GM12878 (cell line): ENCODE data around the gene IGIP. TPM values are rescaled to one million over a fixed set of nuclear protein-coding genes. Genes with fewer than 3 reads are reported as not detected.

ENCODE experiments used
- ATAC-seq: fragments of 200-7000 bp; cut with Tn5 transposase; 3 replicates; pipeline ENCODE4 v1.9.1; 2020; ENCODE audit warnings: mild to moderate bottlenecking, moderate library complexity
- BruUV-seq: library from RNA; stranded (reverse); fragments of 400-500 nt; replicated peaks from 2 replicates; lab custom pipeline; 2021; lab: Mats Ljungman, UMichigan
- CTCF ChIA-PET: fragments of 300-600 bp; sonication (Branson Sonifier 250); formaldehyde crosslinking; extraction: SDS; loops from one replicate; lab custom pipeline; 2021; ENCODE audit warnings: inconsistent platforms; lab: Yijun Ruan, JAX
- POLR2A ChIA-PET: fragments of 350-600 bp; formaldehyde crosslinking; extraction: SDS; loops from one replicate; lab custom pipeline; 2021; ENCODE audit warnings: inconsistent platforms; lab: Charles Lee
- RAD21 ChIA-PET: fragments of 300-600 bp; sonication (Branson Sonifier 250); formaldehyde crosslinking; loops from one replicate; lab custom pipeline; 2023; ENCODE audit warnings: antibody characterized with exemption; ENCODE audit not compliant: unreplicated experiment; lab: Charles Lee
- SMC1A ChIA-PET: fragments of 300-600 bp; sonication (Branson Sonifier 250); formaldehyde crosslinking; loops from one replicate; lab custom pipeline; 2023; ENCODE audit not compliant: unreplicated experiment, uncharacterized antibody; lab: Charles Lee
- DNase-seq: peaks from one replicate; pipeline ENCODE4 v3.0.0-alpha.2; 2011; ENCODE audit warnings: low read depth, low spot score
- FAIRE-seq: peaks from 3 replicates; lab custom pipeline; 2011; peaks lifted over from hg19 to GRCh38; lab: Jason Lieb, UNC
- H2AFZ ChIP-seq: 2 replicates; pipeline ENCODE4 v1.6.0; 2011; ENCODE audit warnings: low read depth, low read length, control low read depth; ENCODE audit not compliant: control insufficient read depth
- H3K27ac ChIP-seq: 2 replicates; pipeline ENCODE4 v1.5.1; 2011; ENCODE audit warnings: control low read depth; ENCODE audit not compliant: control insufficient read depth, insufficient read depth
- H3K27me3 ChIP-seq, 2 experiments: replicated peaks in 1 of 2; 2 replicates each; pipeline versions ENCODE4 v1.6.0 to v1.6.1; 2011; ENCODE audit warnings: low read length in 1 of 2; ENCODE audit not compliant: control insufficient read depth in 2 of 2, insufficient read depth in 2 of 2
- H3K36me3 ChIP-seq, 2 experiments: 2 replicates each; pipeline ENCODE4 v1.5.1; 2011; ENCODE audit warnings: low read length in 1 of 2; ENCODE audit not compliant: control insufficient read depth in 2 of 2, insufficient read depth in 2 of 2
- H3K4me1 ChIP-seq: 2 replicates; pipeline ENCODE4 v1.6.1; 2011; ENCODE audit warnings: mild to moderate bottlenecking, low read length, moderate library complexity, mixed read lengths; ENCODE audit not compliant: control insufficient read depth, insufficient read depth
- H3K4me2 ChIP-seq: 2 replicates; pipeline ENCODE4 v1.6.0; 2011; ENCODE audit warnings: control low read depth; ENCODE audit not compliant: control insufficient read depth, insufficient read depth
- H3K4me3 ChIP-seq: fragments of 200-600 bp; sonication (generic); 2 replicates; pipeline ENCODE4 v1.5.1; 2016
- H3K79me2 ChIP-seq: 2 replicates; pipeline ENCODE4 v1.6.0; 2011; ENCODE audit warnings: low read length; ENCODE audit not compliant: control insufficient read depth, insufficient read depth
- H3K9ac ChIP-seq: 2 replicates; pipeline ENCODE4 v1.8.0; 2011; ENCODE audit warnings: low read length, control low read depth, mixed read lengths; ENCODE audit not compliant: control insufficient read depth, insufficient read depth
- H3K9me3 ChIP-seq: replicated peaks from 3 replicates; pipeline ENCODE4 v1.5.1; 2011; ENCODE audit warnings: mild to moderate bottlenecking, low read length; ENCODE audit not compliant: control insufficient read depth, insufficient read depth
- H4K20me1 ChIP-seq: 2 replicates; pipeline ENCODE4 v1.6.0; 2011; ENCODE audit not compliant: control insufficient read depth, insufficient read depth
- BACH1 ChIP-seq: fragments of 450-650 bp; IDR thresholded peaks from 2 replicates; pipeline ENCODE4 v1.6.1; 2017; ENCODE audit warnings: mild to moderate bottlenecking, borderline replicate concordance
- BCL11A ChIP-seq: IDR thresholded peaks from 2 replicates; pipeline ENCODE4 v1.6.1; 2011; ENCODE audit warnings: low read depth, low read length
- DPF2 ChIP-seq: fragments of 450-650 bp; IDR thresholded peaks from 2 replicates; pipeline ENCODE4 v1.6.1; 2017; ENCODE audit warnings: mild to moderate bottlenecking
- EED ChIP-seq: sonication (generic); IDR thresholded peaks from 2 replicates; pipeline ENCODE4 v1.6.1; 2016; ENCODE audit warnings: antibody characterized with exemption, low read depth
- EP300 ChIP-seq, 2 experiments: fragments of 150-350 bp in 1 of 2; IDR thresholded peaks; 2 replicates each; pipeline ENCODE4 v1.6.1; 2011 to 2012; ENCODE audit warnings: low read depth in 2 of 2, low read length in 2 of 2, borderline replicate concordance in 1 of 2, improper control_type of control experiment in 1 of 2, inconsistent platforms in 1 of 2; ENCODE audit not compliant: control insufficient read depth in 1 of 2
- IKZF2 ChIP-seq, 2 experiments: fragments of 450-650 bp; IDR thresholded peaks; 2 replicates each; pipeline ENCODE4 v1.6.1; 2017; ENCODE audit warnings: mild to moderate bottlenecking in 2 of 2, moderate library complexity in 2 of 2
- SIX5 ChIP-seq: IDR thresholded peaks from 2 replicates; pipeline ENCODE4 v1.6.1; 2011; ENCODE audit warnings: mild to moderate bottlenecking, low read depth, low read length, moderate library complexity; ENCODE audit not compliant: severe bottlenecking
- SUZ12 ChIP-seq: fragments of 200-600 bp; sonication (generic); IDR thresholded peaks from one replicate; pipeline ENCODE4 v1.6.1; 2018; ENCODE audit warnings: antibody characterized with exemption, mild to moderate bottlenecking; ENCODE audit not compliant: unreplicated experiment
- TCF12 ChIP-seq: IDR thresholded peaks from 2 replicates; pipeline ENCODE4 v1.6.1; 2011; ENCODE audit warnings: low read depth, mild to moderate bottlenecking, low read length
- WGBS: methylation state at CpG from one replicate; pipeline ENCODE4 v1.1.6; 2016; ENCODE audit warnings: low lambda C conversion rate; ENCODE audit not compliant: insufficient replicate concordance, insufficient coverage; ENCODE audit errors: missing lambda C conversion rate; 5-methylcytosine and 5-hydroxymethylcytosine counted together
- in situ Hi-C: fragments of 300-500 bp; cut with MboI; formaldehyde crosslinking; loops from 9 replicates; pipeline ENCODE4 v1.14.3; 2018; ENCODE audit warnings: mixed read lengths
- intact Hi-C: fragments of 100-400 bp; cut with micrococcal nuclease; formaldehyde crosslinking; loops from one replicate; pipeline ENCODE4 v1.14.2; 2022; ENCODE audit not compliant: unreplicated experiment
- polyA plus RNA-seq, 11 experiments: library from polyadenylated mRNA; depleted of rRNA in 4 of 11; unstranded in 6 of 11; stranded (reverse) in 5 of 11; fragments of >200 nt; fragmentation: Nextera tagmentation in 4 of 11; fragmentation: Illumina TruSeq in 1 of 11; extraction: Ambion mirVana in 4 of 11; extraction: Trizol in 1 of 11; gene quantifications; 1 replicate in 1 of 11; 2 replicates in 10 of 11; pipeline versions ENCODE4 v1.2.1 to v1.2.3, GENCODE V29; 2011 to 2016; ENCODE audit warnings: inconsistent platforms in 2 of 11, missing spikeins in 2 of 11, low read depth in 1 of 11
- total RNA-seq, 4 experiments: library from RNA; depleted of rRNA in 3 of 4; stranded (reverse); fragments of >200 nt in 3 of 4; fragmentation: Illumina TruSeq in 1 of 4; extraction: Trizol in 1 of 4; gene quantifications; 2 replicates each; pipeline versions ENCODE4 v1.2.1 to v1.2.3, GENCODE V29; 2013 to 2021
- TF ChIP-seq, protein P1 (sequence below): fragments of 450-650 bp; formaldehyde crosslinking; IDR thresholded peaks from 2 replicates; pipeline ENCODE4 v1.4.0; 2020; ENCODE audit warnings: mild to moderate bottlenecking, moderate library complexity

IGIP gene
- total and polyA plus RNA-seq, 10 of the 15 experiments (the other 5 are each of a cell fraction or from before 2014, with no cell fraction given): 0.58 to 3.3 (median 1.9) TPM

DNA sequence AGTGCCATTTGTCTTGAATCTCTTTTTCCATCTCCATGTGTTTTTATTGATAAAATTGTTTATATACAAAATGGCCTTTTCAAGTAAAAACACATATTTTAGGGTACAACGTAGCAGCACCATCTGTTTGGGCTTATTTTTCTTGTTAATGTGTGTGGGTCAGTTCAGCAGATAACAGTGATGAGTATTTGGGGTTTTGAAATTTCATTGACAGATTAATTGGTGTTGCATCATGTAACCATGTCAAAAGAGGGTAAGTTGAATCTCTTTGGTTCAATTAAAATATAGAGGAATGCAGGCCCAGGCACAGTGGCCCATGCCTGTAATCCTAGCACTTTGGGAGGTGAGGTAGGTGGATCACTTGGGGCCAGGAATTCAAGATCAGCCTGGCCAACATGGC is 31.9 kb upstream of the IGIP start:
- Histone ChIP-seq H3K79me2 (no peaks in the 10 kb centered on the region), H3K4me2 (no peak overlapping the region), H3K9me3 (peaks cover 8% of the 10 kb centered on the region), H3K4me1 (no peaks in the 10 kb centered on the region), H2AFZ (no peak overlapping the region), H4K20me1 (no peaks in the 10 kb centered on the region), H3K36me3 (no peaks in the 10 kb centered on the region)
- in situ Hi-C loops: no loop called here
- intact Hi-C loops: no loop called here
- RAD21 ChIA-PET: interaction anchor here (1.1 kb wide), 1 partner anchor 21 kb away, joined by 3 read pairs; no protein-coding TSS in a partner anchor
- BruUV-seq: no TSS peak
- TF ChIP-seq BACH1: no peak
- no peak for TF ChIP-seq SUZ12
- TF ChIP-seq SIX5: no peak
- no peak for TF ChIP-seq TCF12
- no peak for TF ChIP-seq EED
- no peak for TF ChIP-seq EP300 (IDR thresholded peaks at IDR 0.05; ENCODE audit: borderline replicate concordance in 1 of 2, control insufficient read depth in 1 of 2, low read depth in 2 of 2, low read length in 2 of 2)
- TF ChIP-seq, protein P1, sequence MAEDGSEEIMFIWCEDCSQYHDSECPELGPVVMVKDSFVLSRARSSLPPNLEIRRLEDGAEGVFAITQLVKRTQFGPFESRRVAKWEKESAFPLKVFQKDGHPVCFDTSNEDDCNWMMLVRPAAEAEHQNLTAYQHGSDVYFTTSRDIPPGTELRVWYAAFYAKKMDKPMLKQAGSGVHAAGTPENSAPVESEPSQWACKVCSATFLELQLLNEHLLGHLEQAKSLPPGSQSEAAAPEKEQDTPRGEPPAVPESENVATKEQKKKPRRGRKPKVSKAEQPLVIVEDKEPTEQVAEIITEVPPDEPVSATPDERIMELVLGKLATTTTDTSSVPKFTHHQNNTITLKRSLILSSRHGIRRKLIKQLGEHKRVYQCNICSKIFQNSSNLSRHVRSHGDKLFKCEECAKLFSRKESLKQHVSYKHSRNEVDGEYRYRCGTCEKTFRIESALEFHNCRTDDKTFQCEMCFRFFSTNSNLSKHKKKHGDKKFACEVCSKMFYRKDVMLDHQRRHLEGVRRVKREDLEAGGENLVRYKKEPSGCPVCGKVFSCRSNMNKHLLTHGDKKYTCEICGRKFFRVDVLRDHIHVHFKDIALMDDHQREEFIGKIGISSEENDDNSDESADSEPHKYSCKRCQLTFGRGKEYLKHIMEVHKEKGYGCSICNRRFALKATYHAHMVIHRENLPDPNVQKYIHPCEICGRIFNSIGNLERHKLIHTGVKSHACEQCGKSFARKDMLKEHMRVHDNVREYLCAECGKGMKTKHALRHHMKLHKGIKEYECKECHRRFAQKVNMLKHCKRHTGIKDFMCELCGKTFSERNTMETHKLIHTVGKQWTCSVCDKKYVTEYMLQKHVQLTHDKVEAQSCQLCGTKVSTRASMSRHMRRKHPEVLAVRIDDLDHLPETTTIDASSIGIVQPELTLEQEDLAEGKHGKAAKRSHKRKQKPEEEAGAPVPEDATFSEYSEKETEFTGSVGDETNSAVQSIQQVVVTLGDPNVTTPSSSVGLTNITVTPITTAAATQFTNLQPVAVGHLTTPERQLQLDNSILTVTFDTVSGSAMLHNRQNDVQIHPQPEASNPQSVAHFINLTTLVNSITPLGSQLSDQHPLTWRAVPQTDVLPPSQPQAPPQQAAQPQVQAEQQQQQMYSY (CRISPR knock-in tag): no peak
- TF ChIP-seq DPF2: no peak
- TF ChIP-seq BCL11A: no peak
- no peak for TF ChIP-seq IKZF2 (IDR thresholded peaks at IDR 0.05)
- TF ChIP-seq, all 136 proteins: peak for 0
- ATAC-seq (no peak; the same call in 2 of the 3 replicates), FAIRE-seq (no peak), DNase-seq (no peak)
- ChIA-PET POLR2A (interaction anchor here (0.9 kb wide), 1 partner anchor 17 kb away, joined by 4 read pairs; no protein-coding TSS in a partner anchor), CTCF (interaction anchor here (0.8 to 2.2 kb wide), 4 partner anchors 10 to 23 kb away, joined by 3 to 11 read pairs (median 4); no protein-coding TSS in a partner anchor), SMC1A (interaction anchor here (1.0 to 1.4 kb wide), 3 partner anchors 14 to 21 kb away, joined by 3 to 5 read pairs (median 3); no protein-coding TSS in a partner anchor)
- H3K27me3 ChIP-seq: no peaks in the 10 kb centered on the region; a peak in 1 of 4 replicates
- whole genome bisulfite sequencing: 0% methylated on average over 1 of the region's 1 CpG
- no peak overlapping the region for H3K4me3 ChIP-seq
- H3K9ac ChIP-seq: no peak overlapping the region
- H3K27ac ChIP-seq: no peak overlapping the region
